ENCODE data around the gene TNNT3. TPM values are rescaled to one million over a fixed set of nuclear protein-coding genes. Genes with fewer than 3 reads are reported as not detected.
"Not testable (repeated sequence)": the region's sequence is repeated elsewhere in the genome, so short reads cannot be mapped to it uniquely, and the experiment has no call there.

The TNNT3 gene
- total RNA-seq, 3 donors from 2014 or later: 0.72 to 2.7 TPM; not detected in 1

- Histone ChIP-seq H3K9me3 (no peaks in the 10 kb centered on the region), H3K4me3 (no peak overlapping the region), H3K4me1 (ENCODE audit: low read depth) (peaks cover 3% of the 10 kb centered on the region), H3K36me3 (ENCODE audit: low read depth) (no peaks in the 10 kb centered on the region)
- no peak for ATAC-seq
- TF ChIP-seq CTCF (IDR thresholded peaks at IDR 0.05): no peak
- peak in 1 of 3 donors; percentile 39 for DNase-seq
- intact Hi-C loops (cut with DNase I, micrococcal nuclease): no loop called here
Observed at GRCh38 chr11:1883346-1884302, 35.9 kb upstream of the TNNT3 start.

DNA sequence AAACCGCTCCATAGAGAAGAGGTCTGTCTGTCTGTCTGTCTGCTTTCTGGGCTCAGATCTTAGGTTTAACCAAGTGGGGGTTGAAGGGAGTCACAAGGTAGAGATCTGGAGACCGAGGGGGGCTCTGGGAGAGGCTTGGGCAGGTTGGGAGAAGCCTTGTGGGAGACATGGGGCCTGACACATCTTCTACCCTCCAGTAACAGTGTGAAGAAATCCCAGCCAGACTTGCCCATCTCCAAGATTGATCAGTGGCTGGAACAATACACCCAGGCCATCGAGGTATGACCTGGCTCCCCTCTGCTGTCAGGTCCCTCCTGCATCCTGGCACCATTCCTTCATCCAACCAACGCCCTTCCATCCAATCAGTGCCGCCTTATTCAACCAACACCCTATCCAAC lies 35.2 kb upstream of the TNNT3 start:
- Histone ChIP-seq H3K4me1 (ENCODE audit: low read depth) (peaks cover 3% of the 10 kb centered on the region), H3K9me3 (no peaks in the 10 kb centered on the region), H3K4me3 (no peak overlapping the region), H3K36me3 (ENCODE audit: low read depth) (no peaks in the 10 kb centered on the region)
- intact Hi-C loops (cut with DNase I, micrococcal nuclease): no loop called here
- ATAC-seq: no peak
- TF ChIP-seq CTCF (IDR thresholded peaks at IDR 0.05): no peak
- DNase-seq: no peak

GRCh38 chr11:1886551-1886950 lies 33.0 kb upstream of the TNNT3 start:
- DNase-seq; intact Hi-C loops (cut with DNase I, micrococcal nuclease); H3K4me3 ChIP-seq; H3K36me3 ChIP-seq (ENCODE audit: low read depth); ATAC-seq; H3K4me1 ChIP-seq (ENCODE audit: low read depth); H3K9me3 ChIP-seq: not testable (repeated sequence)

DNA sequence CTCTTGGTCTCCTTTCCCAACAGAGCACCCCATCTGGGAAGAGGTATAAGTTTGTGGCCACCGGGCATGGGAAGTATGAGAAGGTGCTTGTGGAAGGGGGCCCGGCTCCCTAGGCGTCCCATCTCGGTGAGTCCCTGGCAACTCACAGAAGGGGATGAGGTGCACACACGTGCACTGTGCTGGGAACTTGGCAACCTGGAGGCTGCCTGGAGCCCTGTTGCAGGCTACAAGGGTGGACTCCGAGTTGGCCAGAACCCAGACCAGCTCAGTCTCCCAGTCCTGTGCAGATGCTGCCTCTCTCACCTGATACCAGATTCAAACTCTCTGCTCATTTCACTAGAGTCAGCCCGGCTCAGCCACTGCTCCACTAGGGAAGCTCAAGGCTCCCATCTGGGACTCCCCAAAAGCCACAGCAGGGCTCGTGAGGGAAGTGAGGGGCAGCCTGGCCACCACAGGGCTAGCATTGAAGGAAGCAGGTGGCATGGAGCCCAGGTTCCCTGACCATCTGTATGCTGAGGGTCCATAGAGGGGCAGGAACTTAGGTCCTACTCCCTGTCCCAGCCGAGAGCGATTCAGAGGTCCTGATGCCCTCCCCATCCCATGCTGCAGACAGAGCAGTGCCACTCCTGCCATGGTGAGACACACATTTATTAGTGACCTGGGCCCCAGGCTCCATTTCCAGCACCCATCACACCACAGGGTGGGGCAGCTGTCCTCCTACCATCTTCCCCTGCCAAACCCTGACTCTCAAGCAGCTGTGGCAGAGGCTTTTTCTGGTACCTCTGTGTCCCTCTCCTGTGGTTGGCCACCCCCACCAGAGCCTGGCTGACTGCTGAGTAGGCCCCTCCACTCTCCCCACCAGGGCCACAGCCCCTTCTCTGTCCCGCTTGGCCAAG lies 31.8 kb upstream of the TNNT3 start:
- TF ChIP-seq CTCF (IDR thresholded peaks at IDR 0.05): no peak
- ATAC-seq: no peak
- Histone ChIP-seq H3K4me1 (ENCODE audit: low read depth) (no peaks in the 10 kb centered on the region), H3K36me3 (ENCODE audit: low read depth) (no peaks in the 10 kb centered on the region), H3K4me3 (no peak overlapping the region), H3K9me3 (no peaks in the 10 kb centered on the region)
- intact Hi-C loops (cut with DNase I, micrococcal nuclease): no loop called here
- DNase-seq: no peak

- no peak for DNase-seq
- TF ChIP-seq CTCF (IDR thresholded peaks at IDR 0.05): no peak
- intact Hi-C loops (cut with DNase I, micrococcal nuclease): no loop called here
- no peaks in the 10 kb centered on the region for H3K36me3 ChIP-seq (ENCODE audit: low read depth)
- no peak overlapping the region for H3K4me3 ChIP-seq
- H3K4me1 ChIP-seq (ENCODE audit: low read depth): no peaks in the 10 kb centered on the region
- no peaks in the 10 kb centered on the region for H3K9me3 ChIP-seq
- no peak for ATAC-seq
Observed at GRCh38 chr11:1888347-1888753, 31.2 kb upstream of the TNNT3 start.

DNA sequence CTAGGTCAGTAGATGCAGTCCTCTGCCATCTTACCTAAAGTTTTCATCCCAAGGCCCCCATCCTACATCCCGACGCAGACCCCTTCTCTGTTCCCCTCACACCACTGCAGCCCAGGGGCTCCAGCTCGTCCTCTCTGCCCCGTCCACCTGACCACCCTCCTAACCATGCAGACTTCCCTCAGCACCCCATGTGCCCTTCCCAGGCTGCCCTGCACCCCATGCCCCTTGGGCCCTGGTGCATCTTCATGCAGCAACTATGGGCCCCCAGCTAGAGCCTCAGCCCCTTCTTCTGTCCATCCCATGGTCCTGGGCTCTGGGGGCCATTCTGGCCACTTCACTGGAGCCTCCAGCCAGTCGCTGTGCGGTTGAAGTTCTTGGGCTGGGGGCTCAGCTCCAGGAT lies 30.7 kb upstream of the TNNT3 start:
- TF ChIP-seq CTCF (IDR thresholded peaks at IDR 0.05): no peak
- intact Hi-C loops (cut with DNase I, micrococcal nuclease): no loop called here
- Histone ChIP-seq H3K4me3 (no peak overlapping the region), H3K4me1 (ENCODE audit: low read depth) (no peaks in the 10 kb centered on the region), H3K9me3 (no peaks in the 10 kb centered on the region), H3K36me3 (ENCODE audit: low read depth) (no peaks in the 10 kb centered on the region)
- DNase-seq: no peak
- ATAC-seq: no peak
